HG03095 (cell line): Measurements from ENCODE around the gene VSTM5.

Experiments
- ATAC-seq: cut with Tn5 transposase; IDR thresholded peaks from one replicate; pipeline ENCODE4 v1.9.1; 2021; ENCODE audit warnings: moderate library complexity; ENCODE audit not compliant: unreplicated experiment

Gene VSTM5

DNA sequence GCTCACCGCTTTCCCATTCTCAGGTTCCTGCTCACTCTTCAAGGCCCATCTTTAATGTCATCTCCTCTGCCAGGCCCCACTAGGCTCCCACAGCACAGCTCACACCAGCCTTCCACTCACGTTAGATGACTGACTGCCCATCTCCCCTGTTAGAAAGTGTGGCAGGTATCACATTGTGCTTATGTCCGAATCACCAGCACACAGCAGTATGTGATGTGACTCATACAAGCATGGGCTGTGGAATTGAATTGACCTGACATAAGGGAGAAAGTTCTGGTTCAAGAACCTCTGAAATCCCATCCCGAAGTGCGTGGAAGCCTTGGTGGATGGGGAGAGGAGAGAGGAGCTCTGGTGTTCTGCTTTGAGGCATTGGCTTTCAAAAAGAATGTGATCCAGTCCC, 6.5 kb downstream of the VSTM5 start:
- no peak for ATAC-seq

DNA sequence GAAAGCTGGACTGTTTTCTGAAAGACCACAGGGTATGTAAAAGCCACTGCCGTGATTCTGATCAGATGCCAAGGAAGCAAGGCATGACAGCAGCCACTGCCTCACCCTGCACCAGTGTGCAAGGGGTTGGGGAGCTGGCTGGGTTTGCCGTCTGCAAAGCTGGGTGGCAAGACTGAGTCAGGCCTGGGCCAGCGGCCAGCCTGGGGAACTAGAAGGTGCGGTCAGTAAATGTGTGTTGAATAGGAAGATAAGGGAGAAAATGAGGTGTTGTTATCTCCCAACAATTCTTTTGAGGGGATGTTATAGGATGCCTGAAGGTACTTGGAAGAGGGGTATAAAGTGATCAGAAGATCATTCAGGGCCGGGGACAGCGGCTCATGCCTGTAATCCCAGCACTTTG, 8.0 kb downstream of the VSTM5 start:
- ATAC-seq = no peak

DNA sequence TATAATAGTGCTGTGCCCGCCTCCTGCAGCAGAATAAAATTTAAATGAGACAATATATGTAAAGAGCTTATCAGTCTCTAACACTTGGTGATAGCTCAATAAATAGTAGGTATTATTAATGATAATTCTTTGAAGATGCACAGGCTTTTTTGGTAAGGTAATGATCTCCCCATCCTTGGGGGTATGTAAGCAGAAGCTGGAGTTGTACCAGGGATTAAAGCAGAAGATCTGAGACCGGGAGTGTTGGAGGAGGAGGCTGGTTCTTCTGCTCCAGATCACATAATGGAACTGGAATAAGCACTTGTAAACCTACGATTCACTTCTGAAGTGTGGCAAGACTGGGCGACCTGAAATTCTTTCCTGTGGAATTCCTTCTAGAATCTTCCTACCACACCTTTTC, 8.4 kb downstream of the VSTM5 start:
- ATAC-seq = no peak

DNA sequence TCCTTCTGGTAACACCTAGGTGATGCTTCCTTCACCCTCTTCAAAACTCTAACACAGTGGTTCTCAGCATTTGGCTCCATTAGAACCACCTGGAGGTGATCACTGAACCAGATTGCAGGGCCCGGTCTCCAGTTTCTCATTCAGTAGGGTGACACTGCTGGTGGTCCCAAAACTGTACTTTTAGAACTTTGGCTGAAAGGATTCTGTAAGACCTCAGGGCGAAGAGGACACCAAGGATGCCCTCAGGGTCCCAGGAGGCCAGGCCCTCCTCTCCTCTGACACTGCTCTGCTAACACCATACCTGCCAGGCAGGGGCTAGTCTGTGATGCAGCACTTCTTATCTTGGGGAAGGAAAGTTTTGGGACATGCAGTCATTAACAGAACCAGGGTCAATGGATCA, 9.0 kb downstream of the VSTM5 start:
- no peak for ATAC-seq

DNA sequence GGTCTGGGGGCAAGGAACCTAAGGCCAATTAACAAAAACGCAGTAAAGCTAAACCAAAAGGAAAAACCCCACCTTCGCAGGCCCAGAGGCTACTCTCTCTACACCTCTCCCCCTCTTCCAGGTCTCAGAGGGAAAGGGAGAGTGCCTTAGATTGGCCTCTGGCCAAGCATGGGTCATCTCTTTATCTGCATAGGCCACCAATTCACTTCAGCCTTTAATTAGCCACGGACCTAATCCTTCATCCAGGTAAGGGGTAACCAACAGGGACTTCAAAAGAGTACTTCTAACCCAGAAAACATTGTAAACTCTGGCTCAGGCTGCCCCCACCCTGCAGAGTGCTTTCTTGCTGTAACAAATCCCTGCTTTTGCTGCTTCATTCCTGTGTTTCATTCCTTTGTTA, 9.4 kb downstream of the VSTM5 start:
- ATAC-seq = no peak

DNA sequence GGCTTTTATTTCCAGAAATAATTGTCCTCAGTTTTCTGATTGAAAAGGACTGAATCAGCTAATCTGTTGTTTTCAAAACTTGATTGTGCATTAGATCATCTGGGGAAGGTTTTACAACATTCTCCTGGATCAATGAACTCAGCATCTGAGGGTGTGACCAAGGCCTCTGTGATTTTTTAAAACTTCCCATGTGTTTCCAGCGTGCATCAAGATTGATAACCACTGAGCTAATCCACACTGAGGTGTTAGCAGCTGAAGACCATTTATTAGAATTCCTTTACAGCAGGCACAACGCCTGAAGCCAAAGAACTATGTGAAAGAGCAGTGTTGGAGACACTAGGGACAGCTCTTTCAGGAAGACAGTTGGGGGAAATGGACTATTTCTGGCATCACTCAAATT, 10.2 kb downstream of the VSTM5 start:
- ATAC-seq = no peak

DNA sequence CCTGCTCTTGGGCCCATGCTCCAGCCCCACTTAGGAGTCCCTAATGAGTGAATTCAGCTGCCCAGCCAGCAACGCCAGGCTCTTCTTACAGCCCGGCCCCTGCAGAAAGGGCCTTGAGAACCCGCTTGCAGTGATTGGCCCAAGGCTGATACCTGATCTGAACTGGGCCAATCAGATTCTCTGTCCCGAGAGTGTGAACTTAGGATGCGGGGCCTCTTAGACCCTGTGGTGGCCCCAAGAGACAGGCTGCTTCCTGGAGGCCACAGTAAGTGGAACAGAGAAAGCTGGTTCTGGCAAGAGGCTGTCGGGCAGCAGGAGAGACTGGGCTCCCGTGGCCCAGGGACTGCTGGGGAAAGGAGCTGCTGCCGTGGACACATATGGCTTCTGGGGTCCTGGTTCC, 11.5 kb downstream of the VSTM5 start:
- no peak for ATAC-seq

DNA sequence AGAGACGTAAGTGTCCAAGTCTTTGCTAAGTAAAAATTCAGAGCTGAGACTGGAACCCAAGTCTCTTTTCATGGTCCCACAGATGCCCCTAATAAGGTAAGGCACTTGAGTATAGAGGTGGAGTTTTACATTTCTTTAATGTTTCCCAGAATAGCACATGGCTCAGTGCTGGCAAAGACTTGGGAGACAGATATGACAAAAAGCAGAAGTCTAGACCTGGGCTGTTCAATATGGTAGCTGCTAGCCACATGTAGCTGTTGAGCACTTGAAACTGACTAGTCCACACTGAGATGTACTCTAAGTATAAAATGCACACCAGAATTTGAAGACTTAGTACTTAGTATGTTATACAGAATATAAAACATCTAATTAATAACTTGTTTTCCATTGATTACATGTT, 17.6 kb downstream of the VSTM5 start:
- ATAC-seq = no peak

DNA sequence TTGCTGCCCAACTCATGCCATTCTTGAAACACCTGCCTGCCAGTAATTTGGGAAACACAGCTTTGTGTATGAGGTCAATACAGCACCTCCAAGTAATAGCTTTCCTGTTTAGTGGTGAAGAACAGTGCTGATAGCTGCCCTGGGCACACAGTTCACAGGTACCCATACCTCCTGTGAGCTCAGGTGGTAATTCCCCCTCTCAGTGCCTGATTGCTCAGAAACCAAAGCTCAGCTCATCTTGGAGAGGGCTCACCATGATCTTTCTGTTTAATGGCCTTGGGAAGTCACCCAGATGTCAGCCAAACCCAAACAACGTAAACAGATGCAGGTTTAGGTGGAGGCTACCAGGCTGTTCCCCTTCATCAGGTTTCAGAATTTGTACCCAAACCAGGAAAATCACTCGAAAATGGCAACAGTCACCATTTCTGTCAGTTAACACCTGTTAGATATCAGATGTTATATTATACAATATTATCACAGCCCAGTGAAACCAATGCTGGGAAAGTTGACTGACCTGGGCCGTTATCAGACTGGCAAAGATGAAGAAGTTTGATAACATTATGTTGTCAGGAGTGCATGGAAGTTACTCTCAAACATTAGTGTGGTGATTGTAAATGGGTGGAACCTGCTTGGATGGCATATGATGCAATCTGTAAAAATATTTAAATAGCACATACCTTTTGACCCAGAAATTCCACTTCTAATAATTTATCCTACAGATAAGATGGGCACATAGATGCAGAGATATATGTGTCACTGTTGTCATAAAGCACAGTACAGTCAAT, 18.9 kb downstream of the VSTM5 start:
- no peak for ATAC-seq

DNA sequence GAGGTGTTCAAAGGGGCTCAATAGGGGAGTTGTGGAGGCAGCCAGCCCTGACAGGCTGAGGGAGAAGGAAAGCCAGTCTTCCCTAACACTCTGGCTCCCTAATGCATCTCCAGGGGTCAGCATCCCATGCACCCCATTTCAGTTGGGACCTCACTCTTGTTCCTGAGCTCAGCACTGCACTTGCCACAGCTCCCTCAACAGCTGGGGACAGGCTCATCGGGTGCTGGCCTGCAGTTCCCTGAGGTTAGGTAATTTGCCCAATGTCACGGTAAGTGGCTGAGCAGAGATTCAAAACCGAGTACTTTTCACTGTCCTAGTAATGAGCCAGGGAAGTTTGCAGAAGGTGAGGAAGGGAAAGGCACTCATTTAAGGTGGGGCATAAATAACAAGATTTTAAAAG, 20.8 kb downstream of the VSTM5 start:
- no peak for ATAC-seq

DNA sequence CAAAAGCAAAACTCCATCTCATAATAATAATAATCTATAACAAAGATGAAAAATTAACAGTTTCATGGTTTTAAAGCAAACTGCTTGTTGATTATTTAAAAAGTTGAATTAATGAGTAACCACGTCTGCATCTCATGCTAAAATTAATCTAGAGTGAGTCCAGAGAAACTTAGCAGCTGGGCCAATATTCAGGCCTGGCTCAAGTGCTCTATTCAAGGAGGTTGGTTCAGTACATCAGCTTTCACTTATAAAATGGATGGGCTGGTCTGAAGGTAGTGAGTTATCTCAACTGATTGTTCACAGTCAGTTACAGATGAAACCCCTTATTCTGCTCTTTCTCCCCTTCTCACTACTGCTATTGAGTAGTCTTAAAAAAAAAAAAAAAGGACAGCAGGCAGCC, 23.1 kb downstream of the VSTM5 start:
- no peak for ATAC-seq

DNA sequence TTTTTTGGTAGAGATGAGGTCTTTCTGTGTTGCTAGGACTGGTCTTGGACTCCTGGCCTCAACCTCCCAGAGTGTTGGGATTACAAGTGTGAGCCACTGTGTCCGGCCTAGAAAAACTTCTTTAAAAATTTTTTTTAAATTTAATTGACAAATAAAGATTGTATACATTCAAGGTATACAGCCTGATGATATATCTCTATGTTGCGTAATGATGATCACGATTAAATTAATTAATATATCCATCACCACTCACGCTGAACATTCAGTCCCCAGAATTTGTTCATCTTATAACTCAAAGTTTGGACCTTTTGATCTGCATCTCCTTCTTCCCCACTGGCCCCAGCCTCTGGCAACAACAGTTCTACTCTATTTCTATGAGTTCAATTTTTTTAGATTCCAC, 27.2 kb downstream of the VSTM5 start:
- no peak for ATAC-seq

DNA sequence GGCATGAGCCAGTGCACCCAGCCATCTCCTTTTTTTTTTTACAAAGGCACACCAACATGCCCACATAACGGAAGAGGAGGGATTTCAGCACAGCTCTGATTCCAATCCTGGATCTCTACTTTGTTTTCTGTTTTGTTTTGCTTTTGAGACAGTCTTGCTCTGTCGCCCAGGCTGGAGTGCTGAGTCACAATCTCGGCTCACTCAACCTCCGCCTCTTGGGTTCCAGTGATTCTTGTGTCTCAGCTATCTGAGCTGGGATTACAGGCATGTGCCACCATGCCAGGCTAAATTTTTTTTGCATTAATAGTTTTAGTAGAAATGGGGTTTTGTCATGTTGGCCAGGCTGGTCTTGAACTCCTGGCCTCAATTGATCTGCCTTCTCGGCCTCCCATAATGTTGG, 28.1 kb downstream of the VSTM5 start:
- ATAC-seq = no peak

DNA sequence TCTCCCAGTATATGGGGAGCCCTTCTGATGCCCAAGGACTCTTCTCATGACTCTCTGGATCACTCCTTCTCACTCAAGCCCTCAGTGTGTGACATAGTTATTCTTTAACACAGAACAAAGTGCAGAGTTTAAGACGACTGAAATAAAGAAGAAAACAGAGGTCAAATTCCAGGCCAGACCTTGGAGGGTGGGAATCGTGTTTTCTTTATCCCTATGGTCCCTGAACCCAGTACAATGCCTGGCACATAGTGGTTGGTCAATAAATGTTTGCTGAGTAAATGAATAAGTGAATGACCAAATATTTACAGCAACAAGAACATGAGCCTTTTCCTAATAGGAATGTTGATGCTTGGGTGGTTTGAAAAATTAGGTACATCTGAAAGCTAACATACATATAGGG, 28.8 kb downstream of the VSTM5 start:
- no peak for ATAC-seq

DNA sequence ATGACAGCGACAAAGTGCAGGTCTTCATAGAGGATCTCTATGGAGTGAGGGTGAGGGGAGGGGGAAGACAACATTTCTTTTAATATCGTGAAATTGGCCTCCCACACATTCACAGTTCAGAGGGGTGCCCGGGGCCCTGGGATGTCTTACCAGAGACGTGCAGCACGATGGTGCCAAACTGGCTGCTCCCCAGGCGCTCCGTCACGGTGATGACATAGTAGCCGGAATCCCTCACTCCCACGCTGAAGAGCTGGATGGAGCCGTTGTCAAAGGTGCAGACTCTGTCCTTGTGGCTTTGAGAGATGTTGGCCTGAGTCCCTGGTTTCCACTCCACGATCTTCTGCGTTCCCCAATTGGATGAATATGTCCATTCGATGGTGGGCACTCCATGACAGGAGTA, 29.6 kb downstream of the VSTM5 start:
- ATAC-seq = no peak

DNA sequence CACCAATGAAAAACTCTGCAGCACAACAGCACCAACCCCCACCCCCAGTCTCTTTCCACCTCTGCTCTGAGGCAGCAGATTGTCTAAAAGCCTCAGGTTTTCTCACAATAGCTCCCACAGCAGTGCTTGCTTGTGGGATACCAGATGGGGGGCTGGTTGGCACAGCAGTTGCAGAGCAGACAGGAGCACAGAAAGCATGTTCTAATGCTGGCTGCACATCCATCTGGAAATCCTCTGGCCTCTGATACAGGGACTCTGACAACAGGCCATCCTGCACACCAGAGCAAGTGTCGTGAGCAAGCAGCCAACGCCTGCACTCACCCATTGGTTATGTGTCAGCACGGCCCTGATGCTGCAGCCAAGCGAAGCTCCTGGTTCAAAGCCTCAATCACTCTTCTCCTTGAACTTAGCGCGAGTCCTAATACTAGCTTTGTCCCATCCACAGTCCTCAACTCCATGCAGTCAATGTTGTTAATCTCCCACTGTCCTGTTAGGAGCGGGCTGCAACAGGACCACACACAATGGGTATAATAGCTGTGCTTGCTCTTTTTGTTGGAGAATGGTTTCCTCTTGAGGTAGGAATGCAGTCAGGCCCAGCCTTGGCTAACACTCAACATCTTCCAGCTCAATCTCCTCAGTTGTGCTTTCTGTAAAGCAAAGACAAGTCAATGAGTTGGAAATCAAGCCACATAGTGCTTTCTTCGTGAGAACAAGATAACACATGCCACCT, 30.3 kb downstream of the VSTM5 start:
- no peak for ATAC-seq

DNA sequence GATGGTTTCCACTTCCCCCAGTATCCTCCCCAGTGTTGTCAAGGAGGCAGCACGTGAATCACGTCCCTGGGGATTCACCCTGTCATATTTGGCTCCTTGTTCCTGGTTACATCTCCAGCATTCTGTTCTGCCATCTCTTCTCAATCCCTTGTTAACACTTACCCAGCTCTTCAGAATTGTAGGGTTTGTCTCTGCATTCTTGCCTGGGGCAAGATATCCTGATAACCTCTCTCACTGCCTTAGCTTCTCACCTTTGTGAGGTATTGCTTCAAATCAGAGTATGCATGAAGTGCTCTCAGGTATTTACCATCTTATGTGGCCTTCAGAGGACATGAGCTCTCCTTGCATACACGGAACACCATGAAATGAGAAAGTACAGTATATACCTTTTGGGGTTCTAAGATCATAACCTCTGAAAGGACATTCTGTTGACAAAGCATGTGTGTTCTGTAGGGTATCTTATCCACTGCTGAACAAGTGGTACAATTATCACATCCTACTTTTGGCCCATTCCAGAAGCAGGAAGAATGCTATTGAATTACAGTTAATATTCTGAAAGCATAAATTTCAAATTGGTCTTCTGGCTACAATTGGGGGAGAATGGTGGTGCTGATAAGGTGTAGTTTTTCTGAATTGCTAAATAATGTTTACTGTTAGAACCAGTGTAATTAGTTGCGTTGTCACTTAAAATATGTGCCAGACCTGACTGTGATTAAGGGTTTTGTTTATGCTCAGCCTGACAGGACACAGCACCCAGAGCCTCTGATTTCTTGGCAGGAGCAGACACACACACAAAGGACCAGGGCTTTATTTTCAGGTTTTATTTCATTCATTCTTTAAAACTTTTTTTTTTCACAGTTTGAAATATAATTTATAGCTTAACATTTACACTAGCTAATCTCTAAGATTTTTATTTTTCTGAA, 32.7 kb downstream of the VSTM5 start:
- ATAC-seq = no peak

DNA sequence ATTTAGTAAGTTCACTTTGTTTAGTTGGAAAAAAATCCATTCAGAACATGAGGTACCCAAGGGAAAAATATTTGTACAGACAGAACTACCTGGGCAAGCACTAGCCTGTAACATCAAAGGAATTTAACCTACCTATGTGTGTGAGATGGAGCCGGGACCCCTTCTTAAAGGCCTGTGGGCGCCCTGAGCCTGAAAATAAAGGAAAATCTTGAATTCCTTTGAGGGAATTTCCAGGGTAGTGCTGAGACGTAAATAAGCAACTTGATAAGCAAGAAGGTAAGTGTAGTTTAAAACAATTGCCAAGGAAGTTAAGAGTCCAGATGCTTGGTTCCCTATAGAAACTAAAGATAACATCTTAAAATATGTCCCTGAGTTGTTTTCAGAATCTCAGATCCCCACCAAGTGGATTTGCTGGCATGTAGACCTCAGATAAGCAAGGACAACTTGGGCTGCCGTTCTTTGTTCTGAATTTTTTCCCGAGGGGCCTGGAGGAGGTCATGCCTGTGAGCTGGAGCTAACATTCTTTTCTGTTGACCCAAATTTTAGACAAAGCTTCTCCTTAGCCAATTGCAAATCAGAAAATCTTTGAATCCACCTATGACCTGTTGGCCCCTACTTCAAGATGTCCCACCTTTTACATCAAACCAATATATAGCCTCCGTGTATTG, 35.3 kb downstream of the VSTM5 start:
- no peak for ATAC-seq

DNA sequence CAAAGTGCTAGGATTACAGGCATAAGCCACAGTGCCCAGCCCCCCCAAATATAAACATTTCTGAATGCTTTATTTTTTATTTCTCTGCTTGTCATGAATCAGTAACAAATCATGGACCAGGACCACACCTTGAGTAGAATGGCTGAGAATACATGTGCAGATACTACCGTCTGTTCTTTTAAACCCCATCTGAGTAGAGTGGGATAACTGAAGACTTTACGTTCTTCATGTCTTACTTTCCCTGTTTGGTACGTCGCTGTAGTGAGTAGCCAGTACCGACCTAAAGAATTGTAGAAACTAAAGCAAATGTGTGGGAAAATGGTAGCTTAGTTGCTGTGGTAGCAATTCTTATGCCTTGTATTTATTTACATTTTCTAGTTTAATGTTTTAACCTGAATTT, 36.4 kb downstream of the VSTM5 start:
- ATAC-seq = no peak

DNA sequence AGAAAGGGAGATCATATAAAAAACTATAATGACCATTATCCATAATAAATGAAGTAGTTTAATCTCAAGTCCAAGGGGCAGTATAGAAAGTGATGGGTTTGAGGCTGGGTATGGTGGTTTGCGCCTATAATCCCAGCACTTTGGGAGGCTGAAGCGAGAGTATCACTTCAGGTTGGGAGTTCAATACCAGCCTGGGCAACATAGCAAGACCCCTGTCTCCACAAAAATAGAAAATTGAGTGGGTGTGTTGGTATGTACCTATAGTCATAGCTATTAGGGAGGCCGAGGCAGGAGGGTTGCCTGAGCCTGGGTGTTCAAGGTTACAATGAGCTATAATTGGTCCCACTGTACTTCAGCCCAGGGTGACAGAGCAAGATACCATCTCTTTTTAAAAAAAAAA, 42.4 kb downstream of the VSTM5 start:
- no peak for ATAC-seq

DNA sequence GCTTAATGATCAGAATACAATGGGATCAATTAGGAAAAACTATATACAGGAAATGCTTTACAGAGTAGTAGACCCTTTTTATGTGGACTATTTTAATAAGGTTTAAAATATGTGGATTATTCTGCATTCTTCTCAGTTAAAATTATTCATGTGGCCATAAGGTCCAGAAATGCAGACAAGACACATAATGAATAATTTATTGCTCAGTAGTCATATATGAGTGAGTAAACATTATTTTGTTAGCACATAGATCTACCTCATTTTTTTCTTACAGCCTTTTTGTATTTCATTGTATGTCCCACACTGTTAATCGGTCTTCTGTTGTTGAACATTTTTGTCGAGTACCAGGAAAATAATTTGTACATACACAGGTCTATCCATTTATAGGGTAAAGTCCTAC, 45.5 kb downstream of the VSTM5 start:
- no peak for ATAC-seq
